CD4-positive, alpha-beta T cell treated with Interleukin-17A for 4 hours (primary cell): ENCODE data around the gene PDZD11.
A peak's percentile ranks its signal among the peaks of the same experiment; 100 is the strongest.
"Not testable (repeated sequence)": the region's sequence is repeated elsewhere in the genome, so short reads cannot be mapped to it uniquely, and the experiment has no call there.

Experiments used
- DNase-seq: peaks from one replicate; pipeline ENCODE4 v3.0.0-alpha.2; 2020; ENCODE audit warnings: mixed read lengths

The PDZD11 gene, protein sequence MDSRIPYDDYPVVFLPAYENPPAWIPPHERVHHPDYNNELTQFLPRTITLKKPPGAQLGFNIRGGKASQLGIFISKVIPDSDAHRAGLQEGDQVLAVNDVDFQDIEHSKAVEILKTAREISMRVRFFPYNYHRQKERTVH

DNA sequence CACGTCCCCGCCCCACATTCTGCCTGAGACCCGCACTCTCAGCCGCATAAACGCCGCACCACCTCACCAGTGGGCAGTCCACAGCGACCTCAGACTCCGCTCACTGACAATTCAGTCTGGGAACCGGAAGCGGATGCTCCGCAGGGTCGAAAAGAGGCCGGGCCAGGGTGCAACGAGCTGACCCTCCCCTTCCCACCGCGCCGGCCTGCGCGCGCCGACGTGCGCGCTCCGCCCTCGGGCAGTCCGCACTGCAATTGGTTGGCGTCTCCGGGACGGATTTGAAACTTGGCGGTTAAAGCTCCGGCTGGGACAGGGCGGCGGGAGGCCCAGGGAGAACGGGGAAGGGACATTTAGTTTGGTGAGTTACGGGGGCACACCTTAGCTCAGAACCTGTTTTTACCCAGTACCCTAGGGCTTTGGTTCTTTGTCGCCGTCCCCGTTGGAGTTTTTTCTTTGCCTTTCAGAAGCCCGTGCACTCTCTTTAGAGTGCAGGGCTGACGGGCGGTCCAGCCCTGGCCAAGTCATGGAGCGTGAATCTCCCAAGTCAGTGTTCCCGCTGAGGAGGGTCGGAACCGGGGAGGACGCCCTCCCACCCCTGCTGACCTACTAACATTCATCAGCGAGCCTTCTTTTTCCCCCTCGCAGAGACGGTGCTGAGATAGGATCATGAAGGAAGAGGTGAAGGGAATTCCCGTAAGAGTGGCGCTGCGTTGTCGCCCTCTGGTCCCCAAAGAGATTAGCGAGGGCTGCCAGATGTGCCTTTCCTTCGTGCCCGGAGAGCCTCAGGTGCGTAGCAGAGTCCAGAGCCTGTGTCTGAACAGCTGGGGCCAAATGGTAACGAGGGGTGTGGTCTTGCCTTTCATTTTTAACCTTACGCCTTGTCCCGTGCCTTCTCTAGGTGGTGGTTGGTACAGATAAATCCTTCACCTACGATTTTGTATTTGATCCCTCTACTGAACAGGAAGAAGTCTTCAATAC, at the start of gene PDZD11, which contains the start of gene KIF4A:
PDZD11 (minus strand) TSS at position 135 of the 978 bp plus-strand sequence. CDS start 586 bp downstream, outside the sequence.
KIF4A (plus strand) TSS at position 312 of the 978 bp plus-strand sequence; CDS start at position 667, 355 bp downstream.
- DNase-seq: peak; percentile 79

DNA sequence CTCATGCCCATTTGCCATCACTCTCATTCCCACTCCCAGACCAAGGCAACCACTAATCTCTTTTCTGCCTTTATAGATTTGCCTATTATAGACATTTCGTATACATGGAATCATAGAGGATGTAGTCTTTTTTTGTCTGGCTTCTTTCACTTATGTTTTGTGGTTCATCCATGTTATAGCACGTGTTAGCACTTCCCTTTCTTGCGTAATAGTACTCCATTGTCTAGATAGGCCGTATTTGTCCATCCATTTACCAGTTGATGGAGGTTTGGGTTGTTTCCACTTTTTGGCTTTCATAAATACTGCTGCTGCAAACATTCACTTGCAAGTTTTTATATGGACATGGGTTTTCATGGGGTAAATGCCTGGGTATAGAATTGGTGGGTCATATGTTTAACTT, 48.6 kb upstream of the PDZD11 start:
- no peak for DNase-seq

DNA sequence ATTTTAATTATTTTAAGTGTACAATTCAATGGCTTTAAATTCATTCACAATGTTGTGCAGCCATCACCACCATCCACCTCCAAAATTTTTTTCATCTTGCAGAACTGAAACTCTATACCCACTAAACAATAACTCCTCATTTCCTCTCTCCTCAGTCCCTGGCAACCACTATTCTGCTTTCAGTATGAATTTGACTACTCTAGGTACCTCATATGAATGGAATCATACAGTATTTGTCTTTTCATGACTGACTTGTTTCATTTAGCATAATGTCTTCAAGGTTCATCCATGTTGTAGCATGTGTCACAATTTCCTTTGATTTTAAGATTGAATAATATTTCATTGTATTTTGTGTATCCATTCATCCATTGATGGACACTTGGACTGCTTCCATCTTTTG, 47.0 kb upstream of the PDZD11 start:
- no peak for DNase-seq

DNA sequence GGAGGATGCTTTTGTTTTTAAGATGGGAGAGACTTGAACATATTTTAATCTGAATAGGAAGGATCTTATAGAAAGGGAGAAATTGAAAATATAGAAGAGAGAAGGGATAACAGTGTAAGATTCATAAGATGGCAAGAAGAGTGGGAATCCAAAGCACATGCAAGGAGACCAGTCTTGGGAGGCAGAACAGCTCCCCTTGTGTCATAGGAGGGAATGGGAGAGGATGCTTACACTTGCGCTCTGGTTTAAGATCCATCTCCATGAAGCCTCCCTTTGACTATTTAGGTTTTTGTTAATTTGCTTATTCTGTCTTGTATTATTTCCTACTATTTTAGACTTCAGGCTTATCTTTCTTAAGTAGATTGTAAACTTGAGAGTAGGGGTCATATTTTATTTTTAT, 42.9 kb upstream of the PDZD11 start:
- no peak for DNase-seq

DNA sequence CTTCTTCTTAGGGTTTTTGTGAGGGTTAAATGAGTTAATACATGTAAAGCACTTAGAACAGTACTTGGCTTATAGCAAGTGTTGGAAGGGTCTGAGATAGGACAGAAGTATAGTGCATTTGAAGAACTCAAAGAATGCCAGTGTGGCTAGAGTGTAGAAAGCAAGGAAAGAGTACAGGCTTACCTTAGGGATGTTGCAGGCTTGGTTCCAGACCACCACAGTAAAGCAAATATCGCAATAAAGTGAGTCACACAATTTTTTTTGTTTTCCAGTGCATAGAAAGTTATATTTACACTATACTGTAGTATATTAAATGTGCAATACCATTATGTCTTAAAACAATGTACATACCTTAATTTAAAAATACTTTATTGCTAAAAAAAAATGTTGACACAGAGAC, 41.4 kb upstream of the PDZD11 start:
- DNase-seq: no peak

DNA sequence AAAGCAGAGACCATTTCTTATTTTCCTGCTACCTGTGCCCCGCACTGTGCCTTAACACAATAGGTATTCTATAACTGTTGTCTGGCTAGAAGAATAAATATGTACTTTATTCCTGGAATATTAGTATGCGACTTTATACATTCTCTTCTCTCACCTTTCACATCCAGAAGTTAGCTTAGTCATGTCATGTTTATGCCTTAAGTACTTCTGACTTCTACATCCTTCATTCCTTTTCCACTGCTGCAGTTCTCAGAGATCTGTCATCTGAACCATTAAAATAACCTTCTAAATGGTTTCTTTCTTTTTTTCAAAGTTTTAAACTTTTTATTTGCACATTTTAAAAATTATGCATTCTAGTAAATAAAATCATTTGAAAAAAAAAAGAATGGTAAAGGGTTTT, 34.6 kb upstream of the PDZD11 start:
- no peak for DNase-seq

DNA sequence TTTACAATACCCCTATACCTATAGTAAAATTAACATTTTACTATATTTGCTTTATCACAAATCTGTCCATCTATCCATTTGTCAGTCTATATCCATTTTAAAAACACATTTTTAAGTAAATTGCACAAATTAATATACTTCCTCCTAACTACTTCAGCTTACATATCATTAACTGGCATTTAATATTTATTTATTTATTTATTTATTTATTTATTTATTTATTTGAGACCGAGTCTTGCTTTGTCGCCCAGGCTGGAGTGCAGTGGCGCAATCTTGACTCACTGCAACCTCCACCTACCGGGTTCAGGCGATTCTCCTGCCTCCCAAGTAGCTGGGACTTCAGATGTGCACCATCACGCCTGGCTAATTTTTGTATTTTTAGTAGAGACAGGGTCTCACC, 33.9 kb upstream of the PDZD11 start:
- DNase-seq: not testable (repeated sequence)

DNA sequence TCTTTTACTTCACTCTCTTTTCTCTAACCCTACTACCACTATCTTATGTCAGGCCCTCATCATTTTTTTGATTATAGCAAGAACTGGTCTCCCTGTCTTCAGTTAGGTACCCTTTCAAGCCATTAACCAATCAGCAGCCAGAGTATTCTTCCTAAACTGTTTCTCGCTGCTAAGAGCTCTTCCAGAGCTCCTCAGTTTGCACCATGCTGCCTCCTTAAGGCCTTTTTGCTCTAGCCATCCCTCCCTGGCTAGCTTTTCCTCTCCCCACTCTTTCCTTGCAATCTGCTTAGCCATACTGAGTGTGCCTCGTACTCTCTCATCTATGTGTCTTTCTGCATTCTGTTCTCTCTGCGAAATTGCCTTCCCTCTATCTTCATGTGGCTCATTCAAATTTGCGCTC, 33.1 kb upstream of the PDZD11 start:
- no peak for DNase-seq

DNA sequence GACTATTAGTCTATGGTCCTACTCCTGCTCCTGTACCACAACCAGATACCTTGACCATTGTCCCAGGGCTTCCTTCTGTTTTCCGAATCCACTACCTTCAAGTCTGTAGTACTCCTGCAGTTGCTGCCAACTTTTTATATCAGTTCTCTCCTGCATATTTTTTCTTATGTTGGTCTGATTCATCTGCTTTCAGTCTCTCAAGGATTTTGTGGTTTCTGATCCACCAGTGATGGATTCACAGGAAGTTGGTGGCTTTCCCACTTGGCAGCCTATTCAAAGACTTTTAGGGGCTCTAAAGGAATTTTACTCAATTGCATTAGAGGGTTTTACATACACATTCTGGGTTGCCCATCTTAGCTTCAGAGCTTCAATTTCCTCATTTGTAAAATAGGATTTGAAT, 23.8 kb upstream of the PDZD11 start:
- no peak for DNase-seq

DNA sequence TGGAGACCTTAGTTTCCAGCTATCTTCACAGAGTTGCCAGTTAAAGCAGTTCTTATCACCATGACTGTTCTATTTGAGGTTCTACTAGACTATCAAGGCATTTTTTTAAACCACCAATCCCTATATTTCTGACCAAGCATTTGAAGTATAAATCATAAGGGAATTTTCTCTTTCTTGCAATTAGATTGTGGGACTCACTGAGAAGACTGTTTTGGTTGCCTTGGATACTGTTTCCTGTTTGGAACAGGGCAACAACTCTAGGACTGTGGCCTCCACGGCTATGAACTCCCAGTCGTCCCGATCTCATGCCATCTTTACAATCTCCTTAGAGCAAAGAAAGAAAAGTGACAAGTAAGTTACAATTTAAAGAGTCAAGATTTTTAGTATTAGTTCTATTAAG, 12.0 kb upstream of the PDZD11 start:
- DNase-seq: no peak

DNA sequence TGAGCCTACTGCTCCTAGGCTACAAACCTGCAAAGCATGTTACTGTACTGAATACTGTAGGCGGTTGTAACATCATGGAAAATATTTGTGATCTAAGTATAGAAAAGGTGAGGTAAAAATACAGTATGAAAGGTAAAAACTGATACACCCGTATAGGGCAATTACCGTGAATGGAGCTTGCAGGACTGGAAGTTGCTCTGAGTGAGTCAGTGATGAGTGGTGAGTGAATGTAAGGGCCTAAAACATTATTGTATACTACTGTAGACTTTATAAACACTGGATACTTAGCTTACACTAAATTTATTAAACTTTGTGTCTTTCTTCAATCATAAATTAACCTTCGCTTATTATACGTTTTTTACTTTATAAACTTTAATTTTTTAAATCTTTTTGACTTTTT, 3.9 kb upstream of the PDZD11 start:
- DNase-seq: no peak

DNA sequence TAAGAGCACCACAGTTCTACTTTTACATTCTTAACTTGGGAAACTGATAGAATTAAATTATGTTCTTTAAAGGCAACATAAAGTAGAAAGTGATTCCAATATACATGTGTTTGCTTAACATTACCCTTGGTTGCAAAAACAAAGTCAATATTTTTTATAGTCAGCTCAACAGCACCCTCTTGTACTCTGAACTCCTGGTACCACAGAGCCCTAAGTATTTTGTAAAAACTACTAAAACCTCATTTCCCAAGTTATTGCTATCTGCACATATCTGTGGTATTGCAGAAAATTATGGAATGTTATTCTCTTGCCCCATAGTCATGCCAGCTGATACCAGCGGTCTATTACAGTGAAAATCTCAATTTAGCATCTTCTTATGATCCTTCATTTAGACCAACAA, 3.1 kb upstream of the PDZD11 start:
- no peak for DNase-seq

DNA sequence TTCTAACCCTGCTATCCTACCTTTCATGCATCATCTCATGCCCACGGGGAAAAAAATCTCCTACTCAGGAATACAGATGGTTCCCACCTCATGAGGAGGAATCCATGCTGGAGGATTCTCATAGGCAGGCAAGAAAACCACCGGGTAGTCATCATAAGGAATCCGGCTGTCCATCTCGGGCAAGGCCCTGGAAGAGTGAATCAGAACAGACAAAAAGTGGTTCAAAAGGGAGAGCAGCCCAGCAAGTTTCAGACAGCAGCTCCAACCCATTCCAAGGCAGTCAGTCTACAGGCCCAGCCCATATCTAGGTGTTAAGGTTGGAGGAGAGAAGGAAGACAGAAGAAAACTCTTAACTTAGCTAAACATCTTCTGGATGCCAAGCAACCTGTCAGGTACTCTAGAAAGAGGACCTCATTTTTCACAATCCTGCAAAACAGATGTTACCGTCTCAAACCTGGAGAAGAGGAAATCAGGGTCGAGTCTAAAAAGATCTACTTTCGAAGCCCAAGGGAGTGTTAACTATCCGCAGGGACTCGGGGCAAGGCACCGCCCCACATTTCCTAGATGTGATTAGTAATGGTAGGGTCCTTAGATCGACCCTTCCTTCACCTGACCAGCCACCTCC, 447 bp downstream of the PDZD11 start:
- DNase-seq: no peak

DNA sequence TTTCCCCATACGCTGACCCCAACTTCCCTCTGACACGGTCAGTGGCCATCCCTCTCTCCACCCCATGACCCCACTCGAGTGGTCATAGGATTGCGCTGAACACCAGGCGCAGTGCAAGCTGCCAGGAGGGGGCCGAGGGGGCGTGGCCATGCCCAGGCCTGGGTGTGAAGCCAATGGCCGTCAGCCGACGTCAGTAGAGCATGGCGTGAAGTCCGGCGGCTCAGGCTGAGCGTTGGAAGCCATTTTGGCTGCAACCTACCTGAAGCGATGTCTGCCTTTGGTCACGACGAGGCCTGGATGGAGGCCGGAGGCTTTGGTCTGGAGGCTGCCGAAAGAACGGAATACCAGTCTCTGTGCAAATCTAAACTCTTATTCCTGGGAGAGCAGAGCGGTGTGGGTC, 7.8 kb downstream of the PDZD11 start, which contains the start of gene RAB41:
RAB41 (plus strand) TSS at position 222 of the 400 bp plus-strand sequence; CDS start at position 268, 46 bp downstream.
- DNase-seq: no peak

DNA sequence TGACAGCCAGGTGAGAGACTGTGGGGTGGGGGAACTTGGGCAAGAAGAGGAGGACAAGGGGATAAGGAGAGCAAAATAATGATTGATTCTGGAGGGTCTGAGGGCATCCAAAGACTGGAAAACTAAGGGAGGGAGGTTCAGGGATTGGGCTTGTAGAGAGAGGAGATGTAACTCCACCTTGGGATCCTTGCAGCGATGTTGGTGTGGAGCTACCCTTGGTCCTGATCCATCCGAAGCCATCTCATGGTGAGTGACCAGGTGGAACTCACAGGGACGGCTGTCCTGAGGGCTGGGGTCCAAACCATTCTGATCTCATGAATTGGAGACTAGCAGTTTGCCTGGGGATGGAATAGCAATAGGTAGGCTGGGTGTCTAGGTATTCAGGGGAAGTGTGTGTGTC, 9.2 kb downstream of the PDZD11 start:
- no peak for DNase-seq

DNA sequence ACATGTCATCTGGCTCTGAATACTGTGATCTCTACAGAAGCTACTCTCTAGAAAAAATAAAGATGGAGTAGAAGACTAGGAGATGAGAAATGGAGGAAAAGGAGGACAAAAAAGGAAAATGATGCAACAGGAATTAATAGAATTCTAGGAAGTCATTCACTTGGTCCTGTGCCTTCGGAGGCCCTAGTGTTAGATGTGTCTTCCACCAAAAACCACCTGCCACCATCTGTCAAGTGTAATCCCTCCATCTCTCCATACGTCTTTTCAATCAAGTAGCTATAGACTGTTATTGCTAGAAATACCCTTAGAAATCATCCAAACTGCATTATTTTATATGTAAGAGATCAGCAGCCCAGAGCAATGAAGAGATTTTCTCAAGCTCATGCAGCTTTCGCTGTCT, 10.6 kb downstream of the PDZD11 start:
- DNase-seq: no peak

DNA sequence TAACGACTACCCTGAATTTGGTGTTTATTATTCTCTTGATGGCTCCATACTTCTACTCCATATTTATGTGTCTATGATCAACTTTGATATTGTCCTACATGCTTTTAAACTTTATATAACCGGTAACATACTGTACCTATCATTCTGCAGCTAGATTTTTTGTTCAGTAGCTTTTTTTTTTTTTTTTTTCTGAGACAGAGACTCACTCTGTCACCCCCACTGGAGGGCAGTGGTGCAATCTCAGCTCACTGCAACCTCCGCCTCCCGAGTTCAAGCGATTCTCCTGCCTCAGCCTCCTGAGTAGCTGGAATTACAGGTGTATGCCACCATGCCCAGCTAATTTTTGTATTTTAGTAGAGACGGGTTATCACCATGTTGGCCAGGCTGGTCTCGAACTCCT, 15.7 kb downstream of the PDZD11 start:
- not testable (repeated sequence) for DNase-seq

DNA sequence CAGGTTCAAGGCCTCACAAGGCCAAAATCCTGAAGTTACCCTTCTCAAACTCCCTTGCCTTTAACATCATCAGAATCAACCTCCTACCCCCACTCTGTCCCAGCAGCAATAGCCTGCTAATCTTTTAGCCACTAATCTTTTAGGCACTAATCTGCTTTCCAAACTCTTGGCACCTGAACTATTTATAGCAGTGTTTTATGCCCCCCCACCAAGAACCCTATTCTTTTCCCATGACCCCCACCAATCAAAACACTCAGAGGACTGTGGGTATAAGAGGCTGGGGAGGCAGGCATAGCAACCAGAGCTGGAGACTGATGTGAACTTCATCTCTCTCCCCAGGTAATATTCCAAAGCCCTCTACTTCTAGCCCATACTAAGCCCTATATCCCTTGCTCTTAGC, 21.7 kb downstream of the PDZD11 start, which contains the start of gene ARR3:
ARR3 (plus strand) TSS at position 301 of the 400 bp plus-strand sequence. CDS start 1,052 bp downstream, outside the sequence.
- no peak for DNase-seq

DNA sequence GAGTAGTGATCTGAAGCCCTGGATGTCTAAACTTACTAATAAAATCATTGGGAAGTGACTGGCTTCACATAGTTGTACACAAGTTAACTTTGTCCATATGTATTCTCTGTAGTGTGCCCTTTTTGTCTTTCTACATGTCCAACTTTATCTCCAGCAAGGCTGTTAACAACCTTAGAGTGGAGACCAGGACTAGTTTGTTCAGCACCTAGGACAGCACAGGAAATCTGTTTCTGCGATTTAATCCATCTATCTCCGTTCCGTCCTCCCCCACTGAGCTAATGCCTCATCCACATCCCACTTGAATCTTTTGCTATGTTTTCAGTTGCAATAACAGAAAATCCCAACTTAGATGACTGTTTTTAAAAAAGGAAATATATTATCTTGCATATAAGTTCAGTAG, 24.9 kb downstream of the PDZD11 start:
- no peak for DNase-seq

DNA sequence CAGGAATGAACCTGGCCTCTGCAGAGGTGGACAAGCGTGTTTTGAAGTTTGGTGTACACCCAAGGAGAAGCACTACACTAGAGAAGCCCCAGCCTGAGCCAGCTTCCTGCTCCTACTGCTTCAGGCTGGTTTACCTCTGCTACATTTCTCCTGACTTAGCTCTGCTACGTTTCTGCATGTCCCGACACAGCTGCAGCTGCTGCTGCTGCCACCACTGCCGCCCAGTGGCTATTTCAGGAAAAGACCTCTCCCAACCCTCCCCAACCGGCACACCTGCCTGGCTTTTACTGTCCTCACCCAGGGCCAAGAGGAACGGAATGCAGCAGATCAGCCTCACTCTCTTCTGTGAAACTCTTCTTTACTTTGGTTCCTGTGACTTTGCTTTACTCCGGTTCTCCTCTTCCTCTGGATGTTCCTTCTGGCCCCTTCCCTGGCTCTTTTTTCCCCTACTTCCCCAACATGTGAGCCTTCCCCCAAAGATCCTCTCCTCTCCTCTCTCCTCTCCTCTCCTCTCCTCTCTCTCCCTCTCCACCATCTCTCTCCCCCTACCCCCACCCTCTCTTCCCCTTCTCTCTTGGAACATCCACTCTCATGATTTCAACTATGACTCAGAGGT, 26.7 kb downstream of the PDZD11 start:
- peak; percentile 33 for DNase-seq

DNA sequence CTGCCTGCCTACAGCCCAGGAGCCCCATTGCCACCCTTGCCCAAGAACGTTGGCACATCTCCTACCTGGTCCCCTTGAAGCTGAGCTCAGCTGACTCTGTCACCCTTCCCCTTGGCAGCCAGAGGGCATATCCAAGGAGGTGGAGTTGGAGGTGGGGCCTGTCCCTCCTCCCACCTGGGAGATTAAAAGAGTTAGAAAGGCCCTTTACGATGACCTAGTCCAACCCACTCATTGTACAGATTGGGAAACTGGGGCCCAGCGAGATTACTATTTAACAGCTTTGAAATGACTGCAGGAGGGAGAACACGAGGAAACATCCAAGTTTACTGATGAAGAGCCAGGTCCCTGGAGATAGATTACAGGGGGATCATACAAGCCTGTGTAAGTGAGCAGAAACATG, 29.6 kb downstream of the PDZD11 start, which contains the start of gene P2RY4:
P2RY4 (minus strand) TSS at position 101 of the 400 bp plus-strand sequence. CDS start 580 bp downstream, outside the sequence.
- no peak for DNase-seq

DNA sequence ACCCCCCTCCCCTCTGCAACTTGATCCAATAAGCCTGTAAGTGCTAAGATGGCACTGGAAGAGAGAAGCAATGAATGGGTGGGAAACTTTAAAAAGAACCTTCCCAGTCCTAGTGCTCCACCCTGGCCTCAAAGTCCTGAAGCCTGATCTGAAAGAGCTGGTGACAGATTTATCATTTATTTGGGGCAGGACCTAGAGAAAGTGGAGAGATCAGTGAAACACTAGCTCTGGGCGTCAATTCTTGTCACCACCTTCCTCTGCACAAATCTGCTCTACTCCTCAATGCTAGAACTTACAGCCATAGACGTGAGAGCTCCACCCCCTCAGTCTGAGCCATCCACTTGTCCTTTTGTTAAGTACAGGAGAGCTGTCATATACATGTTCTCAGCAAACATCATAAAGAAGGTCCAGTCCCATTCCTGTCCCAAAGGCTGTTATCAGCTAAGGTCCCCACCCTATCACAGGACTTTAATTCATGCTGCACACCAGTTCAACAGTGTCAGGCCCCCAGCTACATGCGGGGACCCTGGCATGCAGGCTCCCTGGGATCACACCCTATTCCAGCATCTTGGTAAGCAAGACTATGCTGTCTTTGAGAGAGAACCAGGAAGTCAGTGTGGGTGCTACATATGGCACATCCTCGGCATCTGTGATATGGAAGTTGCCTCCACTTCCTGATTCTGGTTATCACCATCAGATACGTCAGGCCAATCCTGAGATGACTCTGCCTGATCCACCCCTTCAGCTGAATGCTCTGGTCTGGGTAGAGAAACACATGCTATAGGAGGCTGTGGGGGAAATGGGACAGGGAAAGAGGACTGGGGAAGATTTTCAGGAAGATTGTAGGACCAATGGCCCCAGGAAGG, 32.1 kb downstream of the PDZD11 start:
- DNase-seq: no peak
